ENCODE data around the gene ACVR1C.

The ACVR1C gene

GRCh38 chr2:157628477-157629415, at the start of gene ACVR1C:
ACVR1C (minus strand) TSS chr2:157628864; CDS start chr2:157628644, 220 bp downstream.
- DNase-seq (ENCODE audit: low read depth): peak; percentile 7

DNA sequence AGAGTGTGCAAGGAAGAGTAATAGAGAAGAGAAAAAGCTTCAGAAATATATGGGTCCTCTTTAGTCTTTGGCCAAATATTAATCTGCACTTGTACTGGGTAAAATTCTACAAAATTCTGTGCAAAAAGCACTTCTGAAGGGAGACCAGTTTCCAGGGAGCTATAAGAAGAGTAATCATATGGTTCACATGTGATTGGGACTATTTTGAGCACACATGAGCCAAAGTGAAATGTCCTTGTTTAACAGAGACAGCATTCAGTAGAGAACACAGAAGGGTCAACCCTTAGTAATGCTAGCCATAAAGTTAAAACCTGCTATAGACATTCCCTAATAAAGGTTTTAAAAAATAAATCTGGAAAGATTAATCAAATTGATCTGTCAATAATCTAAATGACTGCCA, 49.3 kb upstream of the ACVR1C start:
- no peak for DNase-seq (ENCODE audit: low read depth)

- no peak for DNase-seq (ENCODE audit: low read depth)
Observed at GRCh38 chr2:157672129-157672528, 43.5 kb upstream of the ACVR1C start.

DNA sequence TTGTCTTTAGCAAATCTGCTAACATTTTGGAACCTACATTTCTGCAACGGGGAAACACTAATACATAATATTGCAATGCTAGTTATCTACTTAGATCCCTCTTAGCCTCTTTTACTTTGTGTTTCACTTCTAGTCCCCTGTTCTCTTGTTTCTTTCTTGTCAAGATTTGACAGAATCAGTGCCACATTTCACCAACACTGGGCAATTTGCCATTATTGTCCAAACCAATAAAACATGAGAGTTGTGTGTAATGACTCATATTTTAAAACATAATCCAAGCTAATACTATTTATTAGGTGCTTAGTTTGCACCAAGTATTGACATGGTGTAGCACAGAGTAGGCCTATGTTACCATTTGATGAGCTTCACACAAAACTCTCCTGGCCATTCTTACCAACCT, 33.7 kb upstream of the ACVR1C start:
- DNase-seq (ENCODE audit: low read depth): no peak

DNA sequence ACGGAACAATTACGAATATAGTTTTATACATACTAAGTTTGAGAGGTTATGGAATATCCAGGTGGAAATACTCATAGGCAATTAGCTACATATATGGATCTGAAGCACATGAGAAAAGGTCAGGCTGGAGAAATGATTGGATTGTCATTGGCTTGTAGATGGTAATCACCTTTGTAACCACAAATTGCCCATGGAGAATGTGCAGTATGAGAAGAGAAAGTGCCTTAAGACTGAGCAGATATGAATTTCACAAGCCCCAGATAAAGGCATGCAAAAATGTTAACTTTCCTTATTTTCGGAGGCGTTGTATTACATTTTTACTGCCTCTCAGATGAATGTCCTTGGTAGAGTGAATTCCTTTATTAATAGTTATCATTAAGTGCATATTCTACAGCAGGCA, 33.1 kb upstream of the ACVR1C start:
- DNase-seq (ENCODE audit: low read depth): no peak

GRCh38 chr2:157657858-157658257, 29.2 kb upstream of the ACVR1C start:
- DNase-seq (ENCODE audit: low read depth): no peak

DNA sequence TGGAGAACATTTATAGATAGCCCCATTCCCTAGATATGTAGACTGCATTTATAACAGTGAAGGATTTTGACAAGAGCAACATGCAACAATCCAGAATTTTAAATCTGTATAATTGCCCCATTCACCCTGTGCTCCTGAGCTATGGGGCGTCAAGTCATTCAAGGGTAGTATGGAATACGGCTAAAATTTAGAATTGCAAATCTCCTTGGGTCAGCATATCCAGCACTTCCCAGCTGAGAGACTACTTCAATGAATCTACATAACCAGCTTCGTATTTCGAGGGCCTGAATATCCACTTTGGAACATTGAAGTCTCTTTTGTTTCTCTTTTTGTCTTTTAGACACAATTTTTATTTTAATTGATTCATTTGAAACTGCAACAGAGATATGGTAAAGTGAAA, 28.4 kb upstream of the ACVR1C start:
- DNase-seq (ENCODE audit: low read depth): no peak

- no peak for DNase-seq (ENCODE audit: low read depth)
Observed at GRCh38 chr2:157644776-157645175, 16.1 kb upstream of the ACVR1C start.

GRCh38 chr2:157631861-157632260, 3.2 kb upstream of the ACVR1C start:
- no peak for DNase-seq (ENCODE audit: low read depth)

DNA sequence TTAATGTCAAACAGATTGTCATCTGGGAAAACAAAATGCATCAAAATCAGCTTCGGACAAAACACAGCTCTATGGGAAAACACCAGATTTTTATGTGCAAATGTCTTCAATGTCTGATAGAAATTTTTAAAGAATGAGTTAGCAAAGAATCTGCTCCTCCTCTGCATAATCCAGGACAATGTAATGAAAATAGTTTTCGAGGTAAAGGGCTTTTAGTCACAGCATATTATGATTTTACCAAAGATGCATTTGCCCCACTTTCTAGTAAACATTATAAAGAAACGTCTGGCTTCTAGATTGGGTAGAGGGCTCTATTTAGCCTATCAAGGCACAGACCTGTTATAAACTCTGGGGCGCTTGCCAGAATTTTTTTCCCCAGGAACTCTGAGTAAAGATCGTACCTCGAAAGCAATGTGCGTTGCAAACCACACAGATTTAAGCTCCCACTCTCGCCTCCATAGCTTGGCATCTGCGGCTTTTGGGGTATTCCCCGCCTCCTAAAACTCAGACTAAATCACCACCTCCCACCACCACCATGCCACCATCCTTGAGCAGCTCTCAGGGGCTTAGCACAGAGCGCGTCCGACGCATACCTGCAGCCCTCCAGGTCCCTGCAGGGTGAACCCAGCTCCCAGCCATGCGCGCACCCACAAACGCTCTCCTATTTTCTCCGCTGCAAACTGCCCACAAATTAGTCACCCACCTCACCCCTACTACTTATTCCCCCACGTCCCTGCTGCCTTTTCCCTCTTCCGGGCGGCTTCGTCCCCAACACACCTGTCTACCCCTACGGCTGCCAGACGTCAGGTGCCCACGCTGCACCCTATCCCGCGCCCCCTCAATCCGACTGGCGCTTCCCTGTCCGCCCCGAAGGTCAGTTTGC, 829 bp downstream of the ACVR1C start:
- no peak for DNase-seq (ENCODE audit: low read depth)

- no peak for DNase-seq (ENCODE audit: low read depth)
Observed at GRCh38 chr2:157625296-157625695, 3.4 kb downstream of the ACVR1C start.

- no peak for DNase-seq (ENCODE audit: low read depth)
Observed at GRCh38 chr2:157620956-157621355, 7.7 kb downstream of the ACVR1C start.

GRCh38 chr2:157611726-157612125, 16.9 kb downstream of the ACVR1C start:
- DNase-seq (ENCODE audit: low read depth): no peak

DNA sequence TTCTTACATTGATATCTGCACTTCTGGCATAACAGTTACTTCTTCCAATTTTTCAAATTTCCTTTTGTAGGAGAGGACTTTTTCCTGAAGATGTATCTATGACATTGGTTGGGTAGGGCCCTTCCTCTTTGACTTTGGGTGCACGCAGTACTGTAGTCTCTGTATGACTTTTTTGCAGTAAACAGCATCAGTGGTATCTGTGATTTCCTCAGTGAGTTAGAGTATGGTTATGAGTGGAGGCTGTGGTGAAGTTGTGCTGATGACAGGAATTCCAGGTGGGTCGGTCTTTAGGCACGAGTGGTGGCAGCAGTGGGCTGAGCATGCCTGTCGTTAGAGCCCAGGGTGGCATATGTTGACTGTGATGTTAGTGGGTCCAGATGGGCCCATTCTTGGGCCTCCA, 17.6 kb downstream of the ACVR1C start:
- DNase-seq (ENCODE audit: low read depth): no peak

GRCh38 chr2:157606534-157606933, 22.1 kb downstream of the ACVR1C start:
- no peak for DNase-seq (ENCODE audit: low read depth)

DNA sequence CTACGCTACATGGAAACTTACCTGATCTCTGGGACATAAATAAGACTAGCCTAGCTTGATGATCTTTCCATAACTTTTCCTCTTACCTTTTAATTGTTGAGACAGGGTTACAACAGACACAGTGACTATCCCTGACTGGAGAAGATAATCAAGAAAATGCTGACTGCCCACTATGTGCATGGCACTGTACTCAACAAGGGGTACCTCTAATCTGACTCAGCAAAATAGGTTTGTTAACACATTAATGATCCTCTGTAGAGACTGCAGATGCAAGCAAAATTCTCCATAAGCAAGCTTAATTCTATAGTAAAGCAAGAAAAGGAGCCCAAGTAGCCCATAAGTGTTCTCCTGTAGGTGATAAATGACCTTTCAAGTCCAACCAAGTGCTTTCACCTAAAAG, 25.5 kb downstream of the ACVR1C start:
- DNase-seq (ENCODE audit: low read depth): no peak

DNA sequence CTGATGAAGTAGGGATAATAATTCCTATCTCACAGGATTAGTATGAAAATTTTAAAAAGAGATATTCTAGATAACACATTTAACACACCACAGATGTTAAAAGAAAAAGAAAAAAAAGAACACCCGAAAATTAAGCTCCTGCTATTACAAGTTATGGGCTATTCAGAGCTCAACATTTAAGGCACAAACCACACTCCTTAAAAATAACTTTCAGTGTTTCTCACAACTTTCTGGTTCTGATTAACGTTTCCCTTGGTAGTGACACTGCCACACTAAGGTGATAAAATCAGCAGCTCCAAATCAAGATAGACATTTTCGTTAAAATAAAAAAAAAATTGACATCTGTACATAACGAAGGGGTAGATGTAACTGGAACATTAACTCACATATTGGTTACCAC, 26.9 kb downstream of the ACVR1C start:
- no peak for DNase-seq (ENCODE audit: low read depth)

GRCh38 chr2:157596992-157597681, 31.5 kb downstream of the ACVR1C start:
- no peak for DNase-seq (ENCODE audit: low read depth)

DNA sequence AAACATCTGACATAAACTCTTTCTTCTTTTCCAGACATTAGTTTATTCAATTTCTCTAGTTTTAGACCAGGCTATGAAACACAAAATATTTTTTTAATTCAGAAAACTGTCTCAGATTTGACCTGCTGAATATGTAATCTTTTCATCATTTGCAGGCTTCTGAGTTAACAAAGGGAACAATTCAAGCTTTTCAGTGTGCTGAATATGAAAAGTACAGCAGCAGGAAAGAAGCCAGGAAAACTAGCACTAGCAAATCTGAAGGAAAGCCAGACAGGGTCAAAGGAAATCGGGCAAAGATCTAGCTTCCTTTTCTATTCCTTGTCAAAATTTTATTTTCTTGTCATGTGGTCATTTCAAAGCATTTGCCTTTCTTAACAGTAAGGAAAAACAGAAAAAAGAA, 35.3 kb downstream of the ACVR1C start:
- no peak for DNase-seq (ENCODE audit: low read depth)

- no peak for DNase-seq (ENCODE audit: low read depth)
Observed at GRCh38 chr2:157592948-157593347, 35.7 kb downstream of the ACVR1C start.

- no peak for DNase-seq (ENCODE audit: low read depth)
Observed at GRCh38 chr2:157592374-157592773, 36.3 kb downstream of the ACVR1C start.

DNA sequence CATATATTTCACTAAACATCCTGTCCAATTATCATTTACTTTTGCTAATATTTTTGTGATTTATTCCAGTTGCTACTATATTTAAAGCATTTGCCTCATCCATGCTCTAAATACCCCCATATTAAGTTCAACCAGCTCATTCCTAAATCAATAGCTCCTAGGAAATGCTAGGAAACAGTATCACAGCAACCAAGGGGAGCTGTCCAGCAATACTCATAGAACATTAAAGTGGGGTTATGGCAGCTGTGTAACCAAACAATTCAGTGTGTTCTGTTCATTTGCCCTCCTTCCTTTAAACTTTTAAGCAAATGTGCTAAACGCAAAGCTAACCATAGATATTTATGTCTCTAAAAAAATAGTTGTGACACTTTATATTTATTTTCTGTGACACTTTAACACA, 41.1 kb downstream of the ACVR1C start:
- DNase-seq (ENCODE audit: low read depth): no peak

All from HS-27A (cell line).